Mammary epithelial cell (primary cell): ENCODE data around the gene SPNS3.

Source experiments
- CTCF ChIP-seq, 2 donors: IDR thresholded peaks in 1 of 2; conservative IDR thresholded peaks in 1 of 2; 2 replicates each; pipeline ENCODE4 v1.5.1; 2011 to 2012; ENCODE audit warnings: inconsistent platforms in 2 of 2, low read length in 2 of 2, mild to moderate bottlenecking in 2 of 2, control low read depth in 1 of 2, low read depth in 1 of 2; ENCODE audit not compliant: insufficient read depth in 1 of 2; ENCODE audit errors: extremely low read depth in 1 of 2
- EZH2 ChIP-seq: IDR thresholded peaks from 2 replicates; pipeline ENCODE4 v1.6.1; 2012; ENCODE audit warnings: low read length, inconsistent platforms, borderline replicate concordance

- TF ChIP-seq CTCF (conservative IDR thresholded peaks at IDR 0.05 in 1 of 2, IDR thresholded peaks at IDR 0.05 in 1 of 2; ENCODE audit: extremely low read depth in 1 of 2, insufficient read depth in 1 of 2, low read depth in 1 of 2, low read length in 2 of 2), result no peak
- no peak for TF ChIP-seq EZH2
Measured at GRCh38 chr17:4512156-4513112, 78.7 kb downstream of the SPNS3 start.
